BE2C (cell line): ENCODE measurements around the gene CAPRIN2.

ENCODE experiments used
- DNase-seq: peaks from one replicate; pipeline ENCODE4 v3.0.0-alpha.2; 2020
- H3K27me3 ChIP-seq: fragments of 250-450 bp; sonication (Bioruptor Pico); 2 replicates; pipeline ENCODE4 v1.5.1; 2020; ENCODE audit warnings: mild to moderate bottlenecking
- H3K36me3 ChIP-seq: fragments of 250-450 bp; sonication (Bioruptor Pico); 2 replicates; pipeline ENCODE4 v1.5.1; 2020; ENCODE audit warnings: mild to moderate bottlenecking
- H3K4me1 ChIP-seq: fragments of 250-450 bp; sonication (Bioruptor Pico); 2 replicates; pipeline ENCODE4 v1.5.1; 2020
- H3K4me3 ChIP-seq: 2 replicates; pipeline ENCODE4 v1.5.1; 2011; ENCODE audit warnings: low read depth, low read length
- H3K9me3 ChIP-seq: fragments of 250-450 bp; sonication (Bioruptor Pico); 2 replicates; pipeline ENCODE4 v1.5.1; 2020
- CTCF ChIP-seq: IDR thresholded peaks from 2 replicates; pipeline ENCODE4 v1.5.1; 2012; ENCODE audit warnings: mild to moderate bottlenecking, low read depth, low read length

The CAPRIN2 gene

GRCh38 chr12:30755395-30755762 lies 628 bp upstream of the CAPRIN2 start:
- no peak for DNase-seq
- Histone ChIP-seq H3K9me3 (no peaks in the 10 kb centered on the region), H3K27me3 (no peaks in the 10 kb centered on the region), H3K36me3 (no peaks in the 10 kb centered on the region), H3K4me1 (peaks cover 6% of the 10 kb centered on the region), H3K4me3 (peak overlapping the region; percentile 72)
- TF ChIP-seq CTCF: no peak

- no peak for TF ChIP-seq CTCF
- no peaks in the 10 kb centered on the region for H3K27me3 ChIP-seq
- DNase-seq: no peak
- peaks cover 6% of the 10 kb centered on the region for H3K4me1 ChIP-seq
- H3K9me3 ChIP-seq: no peaks in the 10 kb centered on the region
- no peaks in the 10 kb centered on the region for H3K36me3 ChIP-seq
- peak overlapping the region; percentile 72 for H3K4me3 ChIP-seq
These were observed 385 bp downstream of the CAPRIN2 start for GRCh38 chr12:30754383-30754749.

DNA sequence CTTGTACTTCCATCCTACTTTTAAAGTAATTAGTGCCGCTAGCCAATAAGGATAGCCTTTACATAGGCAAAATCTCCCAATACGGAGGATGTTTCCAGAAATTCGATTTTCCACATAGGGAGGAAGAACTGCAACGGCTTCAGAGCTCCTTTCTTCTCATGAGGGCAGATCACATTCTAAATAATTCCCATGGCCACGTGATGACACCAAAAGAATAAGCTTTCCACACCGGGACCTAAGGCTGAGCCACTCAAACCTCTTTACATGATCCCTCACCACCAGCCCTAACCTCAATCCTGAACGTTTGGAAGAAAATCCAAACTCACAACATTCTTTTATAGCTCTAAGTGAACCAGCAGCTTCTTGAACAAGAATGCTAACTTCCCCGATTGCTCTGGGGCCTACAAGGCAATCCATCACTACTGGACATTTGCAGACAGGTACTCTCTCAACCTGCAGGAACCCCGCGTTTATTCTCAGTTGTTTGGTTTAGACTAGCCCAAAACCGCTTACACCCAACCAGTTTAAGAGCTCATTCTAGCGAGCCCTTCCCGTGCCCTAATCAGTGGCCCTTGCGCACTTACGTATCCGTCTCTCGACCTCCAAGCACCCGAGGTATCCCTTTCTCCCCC lies 884 bp downstream of the CAPRIN2 start:
- Histone ChIP-seq H3K27me3 (no peaks in the 10 kb centered on the region), H3K4me3 (peak overlapping the region; percentile 72), H3K9me3 (no peaks in the 10 kb centered on the region), H3K4me1 (peaks cover 6% of the 10 kb centered on the region), H3K36me3 (no peaks in the 10 kb centered on the region)
- no peak for TF ChIP-seq CTCF
- no peak for DNase-seq

- H3K27me3 ChIP-seq: no peaks in the 10 kb centered on the region
- TF ChIP-seq CTCF: peak; percentile 63
- H3K9me3 ChIP-seq: no peaks in the 10 kb centered on the region
- H3K4me3 ChIP-seq: no peak overlapping the region
- peak; percentile 53 for DNase-seq
- peaks cover 6% of the 10 kb centered on the region for H3K4me1 ChIP-seq
- no peaks in the 10 kb centered on the region for H3K36me3 ChIP-seq
These were observed 1.5 kb downstream of the CAPRIN2 start for GRCh38 chr12:30753233-30753632.

GRCh38 chr12:30752255-30752654 lies 2.5 kb downstream of the CAPRIN2 start:
- Histone ChIP-seq H3K4me1 (peaks cover 6% of the 10 kb centered on the region), H3K36me3 (no peaks in the 10 kb centered on the region), H3K4me3 (no peak overlapping the region), H3K9me3 (no peaks in the 10 kb centered on the region), H3K27me3 (no peaks in the 10 kb centered on the region)
- DNase-seq: no peak
- TF ChIP-seq CTCF: no peak

DNA sequence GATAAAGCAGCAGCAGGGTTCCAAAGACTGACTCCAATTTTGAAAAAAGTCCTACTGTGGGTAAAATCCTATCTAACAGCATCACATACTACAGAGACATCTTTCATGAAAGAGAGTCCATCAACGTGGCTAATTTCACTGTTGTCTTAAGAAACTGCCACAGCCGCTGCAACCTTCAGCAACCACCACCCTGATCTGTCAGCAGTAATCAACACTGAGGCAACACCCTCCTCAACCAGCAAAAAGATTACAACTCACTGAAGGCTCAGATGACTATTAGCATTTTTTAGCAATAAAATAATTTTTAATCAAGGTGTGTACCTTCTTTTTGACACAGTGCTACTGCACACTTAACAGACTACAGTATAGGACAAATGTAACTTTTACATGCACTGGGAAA lies 6.6 kb downstream of the CAPRIN2 start:
- no peaks in the 10 kb centered on the region for H3K36me3 ChIP-seq
- no peak for DNase-seq
- H3K9me3 ChIP-seq: no peaks in the 10 kb centered on the region
- no peak for TF ChIP-seq CTCF
- no peaks in the 10 kb centered on the region; the same call in 1 of the 2 replicates for H3K4me1 ChIP-seq
- no peak overlapping the region for H3K4me3 ChIP-seq
- no peaks in the 10 kb centered on the region for H3K27me3 ChIP-seq
